SK-N-MC (cell line): Measurements from ENCODE around the gene DPH1.

Experiments
- DNase-seq: peaks from one replicate; pipeline ENCODE4 v3.0.0-alpha.2; 2011; ENCODE audit warnings: low read depth, low spot score
- H3K27ac ChIP-seq: fragments of 200-600 bp; sonication (generic); 2 replicates; pipeline ENCODE4 v1.5.1; 2016; ENCODE audit warnings: mixed run types
- H3K36me3 ChIP-seq: fragments of 200-600 bp; sonication (generic); 2 replicates; pipeline ENCODE4 v1.6.1; 2017; ENCODE audit warnings: antibody characterized with exemption, low read length, mixed read lengths; ENCODE audit not compliant: insufficient read depth
- H3K4me3 ChIP-seq: fragments of 200-600 bp; sonication (generic); 2 replicates; pipeline ENCODE4 v1.5.1; 2016
- H3K9ac ChIP-seq: fragments of 200-600 bp; sonication (generic); 2 replicates; pipeline ENCODE4 v1.8.0; 2017; ENCODE audit warnings: mixed run types, mixed read lengths; ENCODE audit not compliant: insufficient read length
- H3K9me3 ChIP-seq: fragments of 200-600 bp; sonication (generic); 2 replicates; pipeline ENCODE4 v1.6.1; 2017; ENCODE audit warnings: low read depth, mild to moderate bottlenecking, antibody characterized with exemption, low read length, moderate library complexity, mixed read lengths
- EZH2 ChIP-seq: fragments of 200-600 bp; sonication (generic); IDR thresholded peaks from one replicate; pipeline ENCODE4 v1.6.1; 2017; ENCODE audit warnings: antibody characterized with exemption
- FOXP2 ChIP-seq: optimal IDR thresholded peaks from 2 replicates; pipeline ENCODE3; 2011; ENCODE audit warnings: mild to moderate bottlenecking, moderate library complexity; ENCODE audit not compliant: insufficient read depth; ENCODE audit errors: extremely low read length, control extremely low read depth
- POLR2AphosphoS5 ChIP-seq: IDR thresholded peaks from 2 replicates; pipeline ENCODE4 v1.6.1; 2012; ENCODE audit warnings: mild to moderate bottlenecking, low read depth, low read length, borderline replicate concordance

The DPH1 gene

GRCh38 chr17:2090804-2091534 is 61.0 kb downstream of the DPH1 start:
- Histone ChIP-seq H3K9me3 (no peaks in the 10 kb centered on the region), H3K9ac (peak overlapping the region; percentile 39), H3K4me3 (peak overlapping the region; percentile 30; the same call in 1 of the 2 replicates), H3K36me3 (no peaks in the 10 kb centered on the region), H3K27ac (peak overlapping the region; percentile 45)
- no peak for TF ChIP-seq EZH2
- no peak for TF ChIP-seq FOXP2
- no peak for TF ChIP-seq POLR2AphosphoS5
- DNase-seq = no peak

GRCh38 chr17:2092253-2092652 is 62.3 kb downstream of the DPH1 start:
- no peak for TF ChIP-seq EZH2
- TF ChIP-seq POLR2AphosphoS5 = no peak
- TF ChIP-seq FOXP2 = no peak
- H3K4me3 ChIP-seq = no peak overlapping the region
- H3K9ac ChIP-seq = no peak overlapping the region
- no peak for DNase-seq
- H3K36me3 ChIP-seq = no peaks in the 10 kb centered on the region
- H3K27ac ChIP-seq = no peak overlapping the region
- no peaks in the 10 kb centered on the region for H3K9me3 ChIP-seq

- TF ChIP-seq EZH2 (no peak), POLR2AphosphoS5 (no peak), FOXP2 (no peak)
- no peak overlapping the region for H3K9ac ChIP-seq
- no peaks in the 10 kb centered on the region for H3K9me3 ChIP-seq
- DNase-seq = no peak
- no peaks in the 10 kb centered on the region for H3K36me3 ChIP-seq
- H3K27ac ChIP-seq = no peak overlapping the region
- H3K4me3 ChIP-seq = no peak overlapping the region
Measured at GRCh38 chr17:2093349-2093748, 63.4 kb downstream of the DPH1 start.
